Tibial nerve (tissue), 4 donors: ENCODE results near the gene MAN1B1.

Source experiments
- CTCF ChIP-seq, 5 experiments: fragments of 200-600 bp in 3 of 5; fragments of 450-650 bp in 2 of 5; sonication (generic) in 3 of 5; IDR thresholded peaks; one replicate each; pipeline ENCODE4 v1.5.1; 2016 to 2019; ENCODE audit warnings: antibody characterized with exemption in 5 of 5, mild to moderate bottlenecking in 3 of 5, moderate library complexity in 2 of 5
- EP300 ChIP-seq, 2 donors: sonication (generic); formaldehyde crosslinking; IDR thresholded peaks; one replicate each; pipeline ENCODE4 v1.6.1; 2017; ENCODE audit warnings: antibody characterized with exemption in 2 of 2, mild to moderate bottlenecking in 1 of 2
- POLR2A ChIP-seq, 2 donors: fragments of 450-650 bp; IDR thresholded peaks; one replicate each; pipeline ENCODE4 v1.6.1; 2017; ENCODE audit warnings: antibody characterized with exemption in 2 of 2, mild to moderate bottlenecking in 2 of 2, moderate library complexity in 2 of 2

GRCh38 chr9:137152844-137153405, 66.1 kb downstream of the MAN1B1 start:
- TF ChIP-seq CTCF (IDR thresholded peaks at IDR 0.05) (no peak), POLR2A (IDR thresholded peaks at IDR 0.05) (no peak), EP300 (IDR thresholded peaks at IDR 0.05) (no peak)
